H9 (cell line): ENCODE measurements around the gene GNPDA1. TPM values are rescaled to one million over a fixed set of nuclear protein-coding genes. Genes with fewer than 3 reads are reported as not detected.

Source experiments
- DNase-seq: peaks from one replicate; pipeline ENCODE4 v3.0.0-alpha.2; 2017
- H2AFZ ChIP-seq: one replicate; pipeline ENCODE4 v1.6.1; 2013; ENCODE audit warnings: mild to moderate bottlenecking, low read length, control low read depth, moderate library complexity
- H2AK5ac ChIP-seq: 2 replicates; pipeline ENCODE4 v1.6.1; 2013; ENCODE audit warnings: low read length, control low read depth, mixed read lengths; ENCODE audit not compliant: insufficient read length
- H2BK120ac ChIP-seq: one replicate; pipeline ENCODE4 v1.6.1; 2013; ENCODE audit warnings: low read depth, mild to moderate bottlenecking, low read length, control low read depth, inconsistent platforms; ENCODE audit not compliant: poor library complexity, severe bottlenecking
- H2BK12ac ChIP-seq: 2 replicates; pipeline ENCODE4 v1.6.1; 2013; ENCODE audit warnings: low read length, control low read depth, mixed read lengths, low read depth; ENCODE audit not compliant: insufficient read length
- H2BK15ac ChIP-seq: 2 replicates; pipeline ENCODE4 v1.6.1; 2013; ENCODE audit warnings: low read depth, low read length, control low read depth
- H2BK20ac ChIP-seq: one replicate; pipeline ENCODE4 v1.6.1; 2013; ENCODE audit warnings: low read depth, mild to moderate bottlenecking, low read length, control low read depth, inconsistent platforms; ENCODE audit not compliant: poor library complexity, severe bottlenecking
- H2BK5ac ChIP-seq: 2 replicates; pipeline ENCODE4 v1.6.1; 2013; ENCODE audit warnings: low read length, control low read depth, mixed read lengths; ENCODE audit not compliant: insufficient read length
- H3K14ac ChIP-seq: 2 replicates; pipeline ENCODE4 v1.6.1; 2013; ENCODE audit warnings: low read length, control low read depth; ENCODE audit not compliant: insufficient read depth
- H3K18ac ChIP-seq: 2 replicates; pipeline ENCODE4 v1.6.1; 2013; ENCODE audit warnings: low read depth, mild to moderate bottlenecking, mixed read lengths, low read length, control low read depth; ENCODE audit not compliant: insufficient read length
- H3K23ac ChIP-seq: 2 replicates; pipeline ENCODE4 v1.6.1; 2013; ENCODE audit warnings: low read length, control low read depth, mixed read lengths, low read depth; ENCODE audit not compliant: insufficient read length
- H3K23me2 ChIP-seq: 2 replicates; pipeline ENCODE4 v1.6.1; 2013; ENCODE audit warnings: low read depth, mild to moderate bottlenecking, mixed read lengths, low read length, control low read depth; ENCODE audit not compliant: insufficient read length, poor library complexity, severe bottlenecking
- H3K27ac ChIP-seq: 2 replicates; pipeline ENCODE4 v1.5.1; 2013; ENCODE audit warnings: low read length, control low read depth, mixed read lengths, low read depth; ENCODE audit not compliant: insufficient read length
- H3K27me3 ChIP-seq: 2 replicates; pipeline ENCODE4 v1.6.1; 2013; ENCODE audit warnings: low read length, control low read depth, inconsistent platforms; ENCODE audit not compliant: insufficient read depth
- H3K4ac ChIP-seq: 2 replicates; pipeline ENCODE4 v1.6.1; 2013; ENCODE audit warnings: low read depth, mild to moderate bottlenecking, control low read depth, inconsistent platforms, low read length, moderate library complexity
- H3K4me1 ChIP-seq: 2 replicates; pipeline ENCODE4 v1.6.1; 2013; ENCODE audit warnings: low read length, control low read depth, inconsistent platforms; ENCODE audit not compliant: insufficient read depth
- H3K4me2 ChIP-seq: 2 replicates; pipeline ENCODE4 v1.6.1; 2013; ENCODE audit warnings: low read length, control low read depth, mixed read lengths; ENCODE audit not compliant: insufficient read length, insufficient read depth
- H3K56ac ChIP-seq: 2 replicates; pipeline ENCODE4 v1.6.1; 2013; ENCODE audit warnings: low read depth, mild to moderate bottlenecking, mixed read lengths, low read length, control low read depth; ENCODE audit not compliant: insufficient read length
- H3K79me1 ChIP-seq: 2 replicates; pipeline ENCODE4 v1.6.1; 2013; ENCODE audit warnings: low read depth, mild to moderate bottlenecking, moderate library complexity, low read length, control low read depth, inconsistent platforms; ENCODE audit not compliant: insufficient read depth, poor library complexity, severe bottlenecking
- H3K79me2 ChIP-seq: 2 replicates; pipeline ENCODE4 v1.6.1; 2013; ENCODE audit warnings: low read length, control low read depth, inconsistent platforms; ENCODE audit not compliant: insufficient read depth
- H3K9ac ChIP-seq: 2 replicates; pipeline ENCODE4 v1.6.1; 2013; ENCODE audit warnings: low read length, control low read depth, mixed read lengths; ENCODE audit not compliant: insufficient read length; ENCODE audit errors: extremely low read depth
- H3K9me3 ChIP-seq: one replicate; pipeline ENCODE4 v1.6.1; 2013; ENCODE audit warnings: low read depth, low read length, inconsistent platforms; ENCODE audit not compliant: control insufficient read depth
- H3T11ph ChIP-seq: one replicate; pipeline ENCODE4 v1.6.1; 2013; ENCODE audit warnings: mild to moderate bottlenecking, low read length, control low read depth, inconsistent platforms
- H4K20me1 ChIP-seq: one replicate; pipeline ENCODE4 v1.6.1; 2013; ENCODE audit not compliant: control insufficient read depth, insufficient read length, insufficient read depth
- H4K5ac ChIP-seq: 2 replicates; pipeline ENCODE4 v1.6.1; 2013; ENCODE audit warnings: low read depth, mild to moderate bottlenecking, mixed read lengths, low read length, control low read depth; ENCODE audit not compliant: insufficient read length
- H4K8ac ChIP-seq: replicated peaks from 2 replicates; pipeline ENCODE4 v1.6.1; 2013; ENCODE audit warnings: low read length, control low read depth, mixed read lengths, low read depth; ENCODE audit not compliant: insufficient read length
- H4K91ac ChIP-seq: 2 replicates; pipeline ENCODE4 v1.6.1; 2013; ENCODE audit warnings: low read depth, mild to moderate bottlenecking, moderate library complexity, mixed read lengths, low read length, control low read depth; ENCODE audit not compliant: insufficient read length
- H3K27ac Mint-ChIP-seq, 3 experiments: 2 replicates in 2 of 3; 3 replicates in 1 of 3; pipeline ENCODE4 v1.8.0; 2020 to 2021; ENCODE audit warnings: mixed read lengths in 3 of 3, mild to moderate bottlenecking in 1 of 3, moderate library complexity in 1 of 3
- H3K27me3 Mint-ChIP-seq: 2 replicates; pipeline ENCODE4 v1.8.0; 2021; ENCODE audit warnings: low read depth, mild to moderate bottlenecking, moderate library complexity, mixed read lengths
- H3K36me3 Mint-ChIP-seq, 3 experiments: 2 replicates in 2 of 3; 3 replicates in 1 of 3; pipeline ENCODE4 v1.8.0; 2020 to 2021; ENCODE audit warnings: low read depth in 3 of 3, mixed read lengths in 3 of 3; ENCODE audit not compliant: insufficient read depth in 1 of 3
- H3K4me1 Mint-ChIP-seq, 2 experiments: 2 replicates each; pipeline ENCODE4 v1.8.0; 2020; ENCODE audit warnings: mixed read lengths in 2 of 2
- H3K4me3 Mint-ChIP-seq, 2 experiments: 2 replicates in 1 of 2; 3 replicates in 1 of 2; pipeline ENCODE4 v1.8.0; 2020 to 2021; ENCODE audit warnings: mild to moderate bottlenecking in 2 of 2, mixed read lengths in 2 of 2, moderate library complexity in 1 of 2
- H3K9me3 Mint-ChIP-seq, 2 experiments: 2 replicates in 1 of 2; 3 replicates in 1 of 2; pipeline ENCODE4 v1.8.0; 2020; ENCODE audit warnings: mild to moderate bottlenecking in 2 of 2, mixed read lengths in 2 of 2, moderate library complexity in 1 of 2
- WGBS: extraction: QIAGEN DNeasy Blood & Tissue Kit; methylation state at CpG from one replicate; pipeline ENCODE4 v1.1.7; 2013; ENCODE audit warnings: missing lambda C conversion rate, low lambda C conversion rate, mixed read lengths; ENCODE audit not compliant: insufficient read length; ENCODE audit errors: extremely low coverage; 5-methylcytosine and 5-hydroxymethylcytosine counted together
- long read RNA-seq: library from polyadenylated mRNA; unstranded; transcript quantifications from one replicate; pipeline ENCODE4 v2.0.0, GENCODE V29; 2020
- total RNA-seq: library from RNA; stranded (reverse); gene quantifications from 2 replicates; pipeline ENCODE4 v1.2.1, GENCODE V29; 2021
- TF ChIP-seq, protein P1 (sequence below): fragments of 200-600 bp; sonication (generic); conservative IDR thresholded peaks from 3 replicates; pipeline ENCODE4 v1.8.0; 2021; ENCODE audit warnings: antibody characterized with exemption, mild to moderate bottlenecking

GNPDA1 gene
- 66.8 and 68.4 TPM in 2 replicates for total RNA-seq
- long read RNA-seq, transcript GNPDA1-210 (6 exons, 2,980 nt): minor isoform, 22 of 678 reads
- long read RNA-seq, transcript GNPDA1-201 (7 exons, 2,273 nt): major isoform, 544 of 678 reads
- long read RNA-seq, transcript GNPDA1-202 (8 exons, 2,319 nt): minor isoform, 40 of 678 reads
- long read RNA-seq, partial matches to known transcripts: 17 of 678 reads
- long read RNA-seq, other reads (novel, unspliced or antisense): 52 of 678 reads

- Histone ChIP-seq H3T11ph (no peak within 1 kb of the TSS), H2BK5ac (no peak within 1 kb of the TSS), H3K9ac (peak within 1 kb of the TSS; percentile 73), H3K4me2 (peak within 1 kb of the TSS; percentile 82), H3K23me2 (peaks cover 8% of the 10 kb centered on the region), H3K27ac (no peak within 1 kb of the TSS), H4K5ac (no peak within 1 kb of the TSS), H3K4me1 (no peaks in the 10 kb centered on the region; the same call in 1 of the 2 replicates), H2BK120ac (no peak within 1 kb of the TSS), H2BK15ac (no peak within 1 kb of the TSS), H3K23ac (no peak within 1 kb of the TSS), H3K79me2 (no peaks in the 10 kb centered on the region), H2AFZ (no peak within 1 kb of the TSS), H3K4ac (no peak within 1 kb of the TSS), H3K27me3 (no peaks in the 10 kb centered on the region), H3K79me1 (no peaks in the 10 kb centered on the region), H3K18ac (peak within 1 kb of the TSS; percentile 86), H4K20me1 (no peaks in the 10 kb centered on the region), H3K56ac (no peak within 1 kb of the TSS), H2AK5ac (no peak within 1 kb of the TSS), H2BK20ac (no peak within 1 kb of the TSS), H4K91ac (no peak within 1 kb of the TSS), H3K9me3 (no peaks in the 10 kb centered on the region), H3K14ac (peak within 1 kb of the TSS; percentile 87), H2BK12ac (no peak within 1 kb of the TSS), H4K8ac (no peak within 1 kb of the TSS)
- H3K27me3 Mint-ChIP-seq: no peaks in the 10 kb centered on the region
- peaks cover 8 to 11% of the 10 kb centered on the region in 2 experiments for H3K4me1 Mint-ChIP-seq
- H3K27ac Mint-ChIP-seq: peak within 1 kb of the TSS; percentile 84 to 98 (median 97); a peak in 5 of 7 replicates
- no peaks in the 10 kb centered on the region for H3K9me3 Mint-ChIP-seq
- TF ChIP-seq, protein P1, sequence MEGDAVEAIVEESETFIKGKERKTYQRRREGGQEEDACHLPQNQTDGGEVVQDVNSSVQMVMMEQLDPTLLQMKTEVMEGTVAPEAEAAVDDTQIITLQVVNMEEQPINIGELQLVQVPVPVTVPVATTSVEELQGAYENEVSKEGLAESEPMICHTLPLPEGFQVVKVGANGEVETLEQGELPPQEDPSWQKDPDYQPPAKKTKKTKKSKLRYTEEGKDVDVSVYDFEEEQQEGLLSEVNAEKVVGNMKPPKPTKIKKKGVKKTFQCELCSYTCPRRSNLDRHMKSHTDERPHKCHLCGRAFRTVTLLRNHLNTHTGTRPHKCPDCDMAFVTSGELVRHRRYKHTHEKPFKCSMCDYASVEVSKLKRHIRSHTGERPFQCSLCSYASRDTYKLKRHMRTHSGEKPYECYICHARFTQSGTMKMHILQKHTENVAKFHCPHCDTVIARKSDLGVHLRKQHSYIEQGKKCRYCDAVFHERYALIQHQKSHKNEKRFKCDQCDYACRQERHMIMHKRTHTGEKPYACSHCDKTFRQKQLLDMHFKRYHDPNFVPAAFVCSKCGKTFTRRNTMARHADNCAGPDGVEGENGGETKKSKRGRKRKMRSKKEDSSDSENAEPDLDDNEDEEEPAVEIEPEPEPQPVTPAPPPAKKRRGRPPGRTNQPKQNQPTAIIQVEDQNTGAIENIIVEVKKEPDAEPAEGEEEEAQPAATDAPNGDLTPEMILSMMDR: no peak
- no CpG with 5 or more reads among the region's 58 CpGs for WGBS
- H3K36me3 Mint-ChIP-seq: peaks cover 4 to 27% (median 23%) of the 10 kb centered on the region in 3 experiments; a peak in 5 of 7 replicates
- peak; percentile 71 for DNase-seq
- peak within 1 kb of the TSS; percentile 82 to 87 for H3K4me3 Mint-ChIP-seq
Measured at GRCh38 chr5:142012792-142013388, at the start of gene GNPDA1. GNPDA1 (minus strand) TSS chr5:142013027; CDS start chr5:142012035, 992 bp downstream.
